ENCODE results near the gene GSDME.
A peak's percentile ranks its signal among the peaks of the same experiment; 100 is the strongest.
"Not testable (repeated sequence)": the region's sequence is repeated elsewhere in the genome, so short reads cannot be mapped to it uniquely, and the experiment has no call there.

Gene GSDME

DNA sequence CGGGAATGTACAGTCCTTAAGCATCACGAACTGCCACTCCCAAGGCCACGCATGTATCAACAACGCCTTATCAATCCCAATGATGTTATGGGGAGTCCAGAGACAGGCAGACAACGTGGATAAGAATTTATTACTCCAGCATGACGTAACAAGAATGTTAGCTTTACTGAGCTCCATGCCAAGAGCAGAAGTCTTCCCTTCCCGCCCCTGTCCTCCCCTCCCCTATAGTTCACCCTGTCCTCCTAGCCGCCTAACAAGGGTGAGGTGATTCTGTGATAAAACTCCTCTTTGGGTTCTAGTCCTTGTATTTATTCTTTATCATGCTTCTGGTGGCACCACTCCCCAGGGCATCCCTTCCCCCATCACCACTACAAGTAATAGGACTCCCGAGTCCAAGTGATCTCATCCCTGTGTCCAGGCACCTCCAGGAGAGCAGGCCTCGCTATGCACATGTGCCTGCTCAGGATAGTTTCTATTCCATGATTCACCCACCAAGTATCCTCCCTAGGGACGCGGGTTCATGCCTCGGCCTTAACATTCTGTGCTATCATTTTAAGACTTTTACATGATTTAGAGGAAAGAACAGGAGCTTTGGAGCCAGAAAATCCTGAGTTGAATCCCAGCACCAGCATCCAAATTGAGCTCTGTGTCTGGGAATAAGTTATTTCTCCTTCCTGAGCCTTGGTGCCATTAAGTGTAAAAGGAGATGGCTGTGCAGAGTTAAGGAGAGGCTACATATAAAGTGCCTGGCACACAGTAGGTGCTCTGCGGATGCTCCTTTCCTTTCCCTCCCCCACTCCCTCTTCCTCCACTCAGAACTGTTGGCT is 15.4 kb downstream of the GSDME start:
- peak; percentile 92 for DNase-seq (ENCODE audit: low read depth)

DNA sequence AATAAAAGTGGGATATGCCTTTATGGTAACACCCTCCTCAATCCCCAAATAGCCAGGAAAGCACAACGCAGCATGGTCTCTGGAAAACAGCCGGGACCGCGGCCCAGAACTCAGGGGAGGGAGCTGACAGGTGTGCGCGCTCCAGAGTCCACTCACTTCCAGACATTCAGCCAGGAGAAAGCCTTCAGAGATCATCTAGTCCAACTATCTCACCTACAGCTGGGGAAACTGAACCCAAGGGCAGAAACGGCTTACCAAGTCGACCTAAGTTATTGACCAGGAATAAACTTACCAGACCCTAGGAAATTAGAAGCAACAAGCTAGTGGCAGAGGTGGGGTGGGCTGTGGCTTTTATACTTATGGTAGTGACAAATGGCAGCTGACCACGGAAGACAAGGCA is 16.4 kb downstream of the GSDME start:
- no peak for DNase-seq (ENCODE audit: low read depth)

GRCh38 chr7:24739306-24739705 is 18.0 kb downstream of the GSDME start:
- no peak for DNase-seq (ENCODE audit: low read depth)

GRCh38 chr7:24738577-24738976 is 18.7 kb downstream of the GSDME start:
- no peak for DNase-seq (ENCODE audit: low read depth)

- DNase-seq (ENCODE audit: low read depth) = no peak
Observed at GRCh38 chr7:24737281-24737680, 20.0 kb downstream of the GSDME start.

GRCh38 chr7:24735594-24735993 is 21.7 kb downstream of the GSDME start:
- not testable (repeated sequence) for DNase-seq (ENCODE audit: low read depth)

- DNase-seq (ENCODE audit: low read depth) = no peak
Observed at GRCh38 chr7:24734306-24734705, 23.0 kb downstream of the GSDME start.

GRCh38 chr7:24733414-24734060 is 23.7 kb downstream of the GSDME start:
- DNase-seq (ENCODE audit: low read depth) = no peak

GRCh38 chr7:24732646-24733413 is 24.4 kb downstream of the GSDME start:
- peak; percentile 62 for DNase-seq (ENCODE audit: low read depth)

- no peak for DNase-seq (ENCODE audit: low read depth)
Observed at GRCh38 chr7:24731313-24731712, 26.0 kb downstream of the GSDME start.

DNA sequence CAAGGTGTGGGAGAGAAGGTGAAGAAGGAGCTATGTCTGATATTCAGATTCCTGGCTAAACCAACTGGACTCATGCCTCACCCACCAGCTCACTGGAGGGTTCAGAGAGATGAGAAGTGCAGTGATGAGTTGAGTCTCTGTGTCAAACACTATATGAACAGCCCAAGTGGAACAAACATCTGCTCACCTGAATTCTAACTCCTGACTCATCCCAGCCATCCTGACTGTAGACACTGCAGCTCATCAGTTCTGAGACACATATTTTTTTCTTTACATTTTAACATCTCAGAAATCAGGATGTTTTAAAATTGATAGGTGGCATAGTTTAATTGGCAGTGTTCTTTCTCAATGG is 27.3 kb downstream of the GSDME start:
- DNase-seq (ENCODE audit: low read depth) = no peak

GRCh38 chr7:24729365-24730017 is 27.8 kb downstream of the GSDME start:
- no peak for DNase-seq (ENCODE audit: low read depth)

GRCh38 chr7:24728503-24729364 is 28.5 kb downstream of the GSDME start:
- DNase-seq (ENCODE audit: low read depth) = no peak

GRCh38 chr7:24728121-24728500 is 29.2 kb downstream of the GSDME start:
- DNase-seq (ENCODE audit: low read depth) = no peak

DNA sequence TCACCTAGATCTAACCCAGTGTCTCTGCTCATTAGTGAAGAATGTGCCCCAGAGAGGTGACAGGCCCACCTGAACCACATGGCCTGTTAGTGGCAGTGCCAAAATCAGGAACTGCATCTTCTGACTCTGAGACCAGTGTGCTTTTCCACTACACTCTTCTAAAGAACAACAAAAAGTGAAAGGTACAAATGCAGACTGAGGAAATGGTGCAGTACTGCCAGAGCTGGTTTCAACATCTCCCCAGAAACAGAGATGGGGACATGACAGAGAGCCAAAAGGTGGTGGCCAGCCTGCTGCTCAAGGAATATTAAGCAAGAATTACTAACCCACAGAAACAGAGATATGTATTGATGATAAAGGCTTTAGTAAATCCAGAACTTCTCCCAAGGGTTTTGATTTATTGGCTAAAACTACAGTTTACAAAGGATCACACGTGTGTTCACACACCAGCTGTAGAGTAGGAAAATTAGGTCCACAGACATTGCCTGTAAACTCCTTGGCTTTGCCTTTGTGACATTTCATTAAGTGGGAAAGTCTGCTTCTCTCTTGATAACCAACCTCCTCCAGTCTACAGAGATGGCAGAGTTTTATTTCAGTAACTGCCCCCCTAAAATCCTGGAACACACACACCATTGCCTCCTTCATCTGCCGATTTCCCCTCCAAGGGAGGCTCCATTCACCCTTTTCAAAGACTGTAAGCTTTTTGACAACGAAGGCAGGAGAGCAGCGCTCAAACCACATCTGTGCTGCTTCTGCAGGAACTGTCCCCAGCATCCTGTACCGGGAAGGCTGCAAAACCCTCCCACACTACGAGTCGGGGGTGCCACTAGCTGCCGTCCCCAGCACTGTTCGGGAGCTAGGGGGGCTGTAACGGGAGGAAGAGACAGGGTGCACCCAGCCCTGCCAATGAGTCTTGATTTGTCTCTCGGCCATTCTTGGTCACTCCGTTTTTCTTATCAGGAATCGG is 29.8 kb downstream of the GSDME start:
- no peak for DNase-seq (ENCODE audit: low read depth)

DNA sequence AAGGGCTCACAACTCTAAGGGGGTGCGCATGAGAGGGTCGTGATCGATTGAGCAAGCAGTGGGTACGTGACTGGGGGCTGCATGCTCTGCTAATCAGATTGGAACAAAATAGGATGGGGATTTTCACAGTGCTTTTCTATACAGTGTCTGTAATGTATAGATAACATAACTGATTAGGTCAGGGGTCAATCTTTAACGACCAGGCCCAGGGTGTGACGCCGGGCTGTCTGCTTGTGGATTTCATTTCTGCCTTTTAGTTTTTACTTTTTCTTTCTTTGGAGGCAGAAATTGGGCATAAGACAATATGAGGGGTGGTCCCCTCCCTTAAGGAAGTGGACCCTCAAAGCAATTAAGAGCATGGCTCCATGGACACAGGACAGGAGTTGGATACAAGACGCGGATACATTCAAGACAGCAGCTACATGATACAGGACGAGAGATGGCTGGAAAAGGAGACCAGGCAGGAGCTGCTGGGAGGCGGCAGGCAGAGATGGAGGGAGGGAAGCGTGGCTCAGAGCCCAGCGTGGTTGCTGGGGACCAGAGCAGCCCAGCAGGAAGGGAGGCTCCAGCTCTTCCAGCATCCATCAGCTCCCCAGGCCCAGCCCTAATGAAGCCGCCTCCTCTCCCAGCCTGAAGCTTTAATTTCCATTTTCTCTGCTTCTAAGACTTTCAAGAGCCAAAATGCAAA is 31.6 kb downstream of the GSDME start:
- DNase-seq (ENCODE audit: low read depth) = no peak

GRCh38 chr7:24724451-24725190 is 32.6 kb downstream of the GSDME start:
- no peak for DNase-seq (ENCODE audit: low read depth)

DNA sequence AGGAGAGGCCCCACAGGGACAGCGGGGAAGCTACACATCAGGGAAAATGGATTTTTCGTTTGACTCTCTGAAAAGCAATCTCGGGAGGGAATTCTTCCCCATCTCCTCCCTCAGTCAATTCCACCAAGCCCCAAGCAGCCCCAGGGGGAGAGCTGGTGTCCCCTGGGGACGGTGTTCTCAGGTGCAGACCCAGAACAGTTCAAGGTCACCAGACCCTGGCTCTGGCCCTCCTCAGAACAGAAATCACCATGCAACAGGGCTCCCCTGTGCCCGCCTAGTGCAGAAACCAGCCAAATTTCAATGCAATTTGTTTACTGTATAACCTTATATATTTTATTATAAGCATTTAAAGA is 34.1 kb downstream of the GSDME start:
- DNase-seq (ENCODE audit: low read depth) = no peak

All from HS-5 (cell line).